B cell (primary cell): ENCODE measurements around the gene RBP2. TPM values are rescaled to one million over a fixed set of nuclear protein-coding genes. Genes with fewer than 3 reads are reported as not detected.

Experiments
- ATAC-seq: fragments of 200-7000 bp; cut with Tn5 transposase; one replicate; pipeline ENCODE4 v1.10.0; 2021; ENCODE audit warnings: low read depth, mild to moderate bottlenecking, moderate number of reproducible peaks, moderate library complexity
- CTCF ChIA-PET: fragments of 350-600 bp; sonication (Branson Sonifier 250); formaldehyde crosslinking; loops from one replicate; lab custom pipeline; 2021; ENCODE audit warnings: antibody characterized with exemption, inconsistent platforms; lab: Charles Lee
- POLR2A ChIA-PET: fragments of 350-600 bp; sonication (Branson Sonifier 250); formaldehyde crosslinking; loops from one replicate; lab custom pipeline; 2021; ENCODE audit warnings: antibody characterized with exemption; lab: Charles Lee
- DNase-seq: peaks from one replicate; pipeline ENCODE4 v3.0.0; 2013
- H2AFZ ChIP-seq: 2 replicates; pipeline ENCODE4 v1.6.1; 2012; ENCODE audit warnings: mild to moderate bottlenecking, low read depth, low read length; ENCODE audit not compliant: insufficient read depth, poor library complexity, severe bottlenecking
- H3K27ac ChIP-seq, 2 donors: 1 replicate in 1 of 2; 2 replicates in 1 of 2; pipeline ENCODE4 v1.5.1; 2012 to 2013; ENCODE audit warnings: low read length in 2 of 2, mild to moderate bottlenecking in 2 of 2, moderate library complexity in 1 of 2
- H3K27me3 ChIP-seq, 4 experiments: fragments of 200-600 bp in 1 of 4; sonication (generic) in 1 of 4; replicated peaks in 1 of 4; 1 replicate in 2 of 4; 2 replicates in 2 of 4; pipeline versions ENCODE4 v1.6.1 to v1.7.0; 2013 to 2016; ENCODE audit warnings: low read length in 3 of 4, mild to moderate bottlenecking in 2 of 4, mixed read lengths in 1 of 4, moderate library complexity in 1 of 4; ENCODE audit not compliant: insufficient read depth in 4 of 4, control insufficient read depth in 3 of 4; ENCODE audit errors: control extremely low read depth in 1 of 4
- H3K36me3 ChIP-seq, 2 experiments: replicated peaks in 1 of 2; 1 replicate in 1 of 2; 2 replicates in 1 of 2; pipeline versions ENCODE4 v1.6.1 to v1.7.1; 2013; ENCODE audit warnings: low read length in 1 of 2; ENCODE audit not compliant: insufficient read depth in 2 of 2, control insufficient read depth in 1 of 2; ENCODE audit errors: control extremely low read depth in 1 of 2, extremely low read depth in 1 of 2
- H3K4me1 ChIP-seq, 2 donors: fragments of 200-600 bp in 1 of 2; sonication (generic) in 1 of 2; 1 replicate in 1 of 2; 2 replicates in 1 of 2; pipeline versions ENCODE4 v1.5.1 to v1.6.1; 2013 to 2017; ENCODE audit warnings: low read length in 2 of 2; ENCODE audit not compliant: control insufficient read depth in 2 of 2, insufficient read depth in 2 of 2
- H3K4me2 ChIP-seq: replicated peaks from 2 replicates; pipeline ENCODE3; 2012; ENCODE audit warnings: mild to moderate bottlenecking, low read depth, low read length; ENCODE audit not compliant: poor library complexity, severe bottlenecking
- H3K4me3 ChIP-seq, 5 experiments: fragments of 200-600 bp in 1 of 5; sonication (generic) in 1 of 5; 1 replicate in 3 of 5; 2 replicates in 2 of 5; pipeline versions ENCODE4 v1.5.1 to v1.7.0; 2011 to 2016; ENCODE audit warnings: low read length in 4 of 5, mild to moderate bottlenecking in 4 of 5, low read depth in 2 of 5, control low read depth in 1 of 5, moderate library complexity in 1 of 5; ENCODE audit not compliant: insufficient read depth in 1 of 5; ENCODE audit errors: control extremely low read depth in 1 of 5, extremely low read depth in 1 of 5
- H3K79me2 ChIP-seq: fragments of 200-600 bp; sonication (generic); one replicate; pipeline ENCODE4 v1.6.0; 2016; ENCODE audit warnings: low read length; ENCODE audit not compliant: control insufficient read depth, insufficient read depth
- H3K9ac ChIP-seq: fragments of 200-600 bp; sonication (generic); 2 replicates; pipeline ENCODE4 v1.6.1; 2017; ENCODE audit warnings: mild to moderate bottlenecking, low read length, moderate library complexity
- H3K9me3 ChIP-seq, 3 donors: one replicate each; pipeline versions ENCODE4 v1.6.1 to v1.7.1; 2013; ENCODE audit warnings: low read length in 2 of 3; ENCODE audit not compliant: control insufficient read depth in 2 of 3, insufficient read depth in 1 of 3; ENCODE audit errors: control extremely low read depth in 1 of 3
- H4K20me1 ChIP-seq: 2 replicates; pipeline ENCODE4 v1.6.0; 2012; ENCODE audit warnings: mild to moderate bottlenecking, low read length; ENCODE audit not compliant: insufficient read depth, control insufficient read depth, poor library complexity, severe bottlenecking
- H3K27ac Mint-ChIP-seq: one replicate; pipeline ENCODE4 v1.8.0; 2021; ENCODE audit warnings: mixed read lengths
- H3K27me3 Mint-ChIP-seq: one replicate; pipeline ENCODE4 v1.8.0; 2021; ENCODE audit warnings: mixed read lengths
- H3K4me1 Mint-ChIP-seq: one replicate; pipeline ENCODE4 v1.8.0; 2021; ENCODE audit warnings: mixed read lengths
- H3K4me3 Mint-ChIP-seq: one replicate; pipeline ENCODE4 v1.8.0; 2021; ENCODE audit warnings: mixed read lengths
- H3K9me3 Mint-ChIP-seq: one replicate; pipeline ENCODE4 v1.8.0; 2022; ENCODE audit warnings: mixed read lengths; ENCODE audit not compliant: insufficient read depth
- EZH2 ChIP-seq: IDR thresholded peaks from 2 replicates; pipeline ENCODE4 v1.6.1; 2012; ENCODE audit warnings: borderline replicate concordance, low read depth, mild to moderate bottlenecking, moderate library complexity, low read length; ENCODE audit not compliant: insufficient read depth, poor library complexity, severe bottlenecking
- WGBS: methylation state at CpG from one replicate; pipeline ENCODE4 v1.1.5; 2013; ENCODE audit warnings: missing lambda C conversion rate; ENCODE audit not compliant: insufficient coverage; 5-methylcytosine and 5-hydroxymethylcytosine counted together
- intact Hi-C: fragments of 100-400 bp; cut with micrococcal nuclease; formaldehyde crosslinking; loops from one replicate; pipeline ENCODE4 v1.10.0; 2022
- polyA plus RNA-seq: library from polyadenylated mRNA; depleted of rRNA; stranded (reverse); fragments of >200 nt; gene quantifications from 2 replicates; pipeline ENCODE4 v1.2.3, GENCODE V29; 2012
- total RNA-seq, 2 donors: library from RNA; stranded (reverse); fragments of 120-200 nt in 1 of 2; gene quantifications; 1 replicate in 1 of 2; 2 replicates in 1 of 2; pipeline versions ENCODE4 v1.2.3 to v1.2.4, GENCODE V29; 2013 to 2022
- TF ChIP-seq, protein P1 (sequence below): fragments of 200-600 bp; IDR thresholded peaks from one replicate; pipeline ENCODE4 v1.8.0; 2022; ENCODE audit warnings: antibody characterized with exemption, mild to moderate bottlenecking

RBP2 gene
- total and polyA plus RNA-seq, 2 donors (not counting 1 experiment from before 2014, with no cell fraction given): not detected

DNA sequence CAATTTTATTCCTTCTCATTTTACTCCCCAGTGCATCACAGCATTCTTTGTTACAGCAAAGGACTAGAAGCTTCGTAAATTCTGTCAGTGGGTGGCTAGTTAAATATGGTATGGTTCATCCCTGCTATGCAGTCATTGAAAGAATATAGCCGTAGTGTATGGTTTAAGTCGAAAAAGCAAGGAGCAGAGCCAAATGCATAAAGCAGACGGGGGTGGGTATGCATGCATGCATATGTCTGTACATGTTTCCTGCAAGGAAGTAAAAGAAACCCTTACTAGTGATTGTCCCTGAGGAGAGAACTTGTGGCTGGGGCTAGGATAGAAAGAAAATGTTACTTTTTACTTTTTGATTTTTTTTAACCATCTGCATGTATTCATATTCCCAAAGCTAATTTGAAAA lies 19.9 kb downstream of the RBP2 start:
- no peaks in the 10 kb centered on the region for H3K27me3 ChIP-seq
- WGBS: 83% methylated on average over 2 of the region's 4 CpGs
- H3K36me3 ChIP-seq: no peaks in the 10 kb centered on the region
- H4K20me1 ChIP-seq: no peaks in the 10 kb centered on the region
- no peak overlapping the region for H3K4me2 ChIP-seq
- no peak overlapping the region for H3K4me3 ChIP-seq
- no peak overlapping the region for H3K27ac ChIP-seq
- ChIA-PET CTCF (no interaction called here), POLR2A (no interaction called here)
- Mint-ChIP-seq H3K27me3 (no peaks in the 10 kb centered on the region), H3K9me3 (no peaks in the 10 kb centered on the region), H3K4me3 (no peak overlapping the region), H3K27ac (no peak overlapping the region), H3K4me1 (no peaks in the 10 kb centered on the region)
- no peaks in the 10 kb centered on the region for H3K4me1 ChIP-seq
- intact Hi-C loops: no loop called here
- H3K9me3 ChIP-seq: no peaks in the 10 kb centered on the region
- TF ChIP-seq, protein P1, sequence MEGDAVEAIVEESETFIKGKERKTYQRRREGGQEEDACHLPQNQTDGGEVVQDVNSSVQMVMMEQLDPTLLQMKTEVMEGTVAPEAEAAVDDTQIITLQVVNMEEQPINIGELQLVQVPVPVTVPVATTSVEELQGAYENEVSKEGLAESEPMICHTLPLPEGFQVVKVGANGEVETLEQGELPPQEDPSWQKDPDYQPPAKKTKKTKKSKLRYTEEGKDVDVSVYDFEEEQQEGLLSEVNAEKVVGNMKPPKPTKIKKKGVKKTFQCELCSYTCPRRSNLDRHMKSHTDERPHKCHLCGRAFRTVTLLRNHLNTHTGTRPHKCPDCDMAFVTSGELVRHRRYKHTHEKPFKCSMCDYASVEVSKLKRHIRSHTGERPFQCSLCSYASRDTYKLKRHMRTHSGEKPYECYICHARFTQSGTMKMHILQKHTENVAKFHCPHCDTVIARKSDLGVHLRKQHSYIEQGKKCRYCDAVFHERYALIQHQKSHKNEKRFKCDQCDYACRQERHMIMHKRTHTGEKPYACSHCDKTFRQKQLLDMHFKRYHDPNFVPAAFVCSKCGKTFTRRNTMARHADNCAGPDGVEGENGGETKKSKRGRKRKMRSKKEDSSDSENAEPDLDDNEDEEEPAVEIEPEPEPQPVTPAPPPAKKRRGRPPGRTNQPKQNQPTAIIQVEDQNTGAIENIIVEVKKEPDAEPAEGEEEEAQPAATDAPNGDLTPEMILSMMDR: no peak
- TF ChIP-seq EZH2: no peak
- H2AFZ ChIP-seq: no peak overlapping the region
- H3K79me2 ChIP-seq: no peaks in the 10 kb centered on the region
- DNase-seq (no peak), ATAC-seq (no peak)
- no peak overlapping the region for H3K9ac ChIP-seq

DNA sequence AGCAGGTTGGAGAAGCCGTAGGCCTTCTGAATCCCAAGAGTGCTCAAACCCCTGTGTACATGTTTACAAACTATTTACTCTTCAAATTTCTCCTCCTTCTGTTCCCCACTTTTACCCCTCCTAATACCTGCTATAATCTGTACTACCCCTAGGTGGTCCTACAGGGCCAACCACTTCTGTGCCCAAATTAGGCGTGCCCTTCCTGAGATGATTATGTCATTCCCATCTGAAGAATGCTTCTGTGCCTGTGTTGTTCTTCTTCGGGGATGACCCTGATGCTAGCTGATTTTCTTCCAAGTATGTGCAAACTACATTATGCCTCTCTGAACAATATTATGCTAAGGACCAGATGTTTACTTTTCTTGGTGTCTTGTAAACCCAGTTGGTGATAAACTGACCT lies 20.5 kb downstream of the RBP2 start:
- no peaks in the 10 kb centered on the region for H3K4me1 ChIP-seq
- intact Hi-C loops: no loop called here
- H3K27me3 Mint-ChIP-seq: no peaks in the 10 kb centered on the region
- ChIA-PET CTCF (no interaction called here), POLR2A (no interaction called here)
- no peak overlapping the region for H3K4me3 Mint-ChIP-seq
- no peaks in the 10 kb centered on the region for H3K36me3 ChIP-seq
- WGBS: 93% methylated on average over 3 of the region's 3 CpGs
- H3K9me3 ChIP-seq: no peaks in the 10 kb centered on the region
- DNase-seq (no peak), ATAC-seq (no peak)
- no peak overlapping the region for H3K27ac Mint-ChIP-seq
- no peak overlapping the region for H3K4me3 ChIP-seq
- no peaks in the 10 kb centered on the region for H3K79me2 ChIP-seq
- no peaks in the 10 kb centered on the region for H3K4me1 Mint-ChIP-seq
- no peak overlapping the region for H3K9ac ChIP-seq
- TF ChIP-seq, protein P1: no peak
- no peak for TF ChIP-seq EZH2
- H2AFZ ChIP-seq: no peak overlapping the region
- H3K27ac ChIP-seq: no peak overlapping the region
- no peaks in the 10 kb centered on the region for H3K27me3 ChIP-seq
- H3K9me3 Mint-ChIP-seq: no peaks in the 10 kb centered on the region
- no peaks in the 10 kb centered on the region for H4K20me1 ChIP-seq
- no peak overlapping the region for H3K4me2 ChIP-seq
